Stimulated activated naive CD8-positive, alpha-beta T cell treated with anti-CD3 and anti-CD28 coated beads, Interleukin-15, Interleukin-2, amounts not matched to agents 100 U/mL and 50 U/mL, for 24 hours (primary cell): ENCODE results near the gene TOB2.

Experiments used
- ATAC-seq: fragments of 150-1000 bp; cut with Tn5 transposase; one replicate; pipeline ENCODE4 v1.10.0; 2021
- DNase-seq: peaks from one replicate; pipeline ENCODE4 v3.0.0; 2021

TOB2 gene

GRCh38 chr22:41384128-41384527, 62.5 kb downstream of the TOB2 start:
- no peak for ATAC-seq
- no peak for DNase-seq
